Measurements from ENCODE around the gene ROMO1.
"Not testable (repeated sequence)": the region's sequence is repeated elsewhere in the genome, so short reads cannot be mapped to it uniquely, and the experiment has no call there.

Gene ROMO1

GRCh38 chr20:35721219-35721618 is 22.0 kb downstream of the ROMO1 start:
- H4K91ac ChIP-seq (ENCODE audit: low read depth, low read length): no peak overlapping the region
- peaks cover 4% of the 10 kb centered on the region for H3K79me2 ChIP-seq (ENCODE audit: control insufficient read depth, insufficient read depth, low read length, poor library complexity)
- H3K79me1 ChIP-seq (ENCODE audit: low read length): no peaks in the 10 kb centered on the region
- no peak overlapping the region for H4K8ac ChIP-seq (ENCODE audit: low read depth, low read length)
- no peak overlapping the region for H2BK120ac ChIP-seq (ENCODE audit: insufficient read depth, low read length, poor library complexity)
- H3K4ac ChIP-seq (ENCODE audit: low read depth, low read length): no peak overlapping the region
- H3K27me3 ChIP-seq (ENCODE audit: insufficient read depth, low read length): no peaks in the 10 kb centered on the region
- H3K4me1 ChIP-seq (ENCODE audit: control insufficient read depth in 1 of 2, insufficient read depth in 2 of 2, low read length in 2 of 2): no peaks in the 10 kb centered on the region
- H2AK5ac ChIP-seq (ENCODE audit: low read length): no peak overlapping the region
- H3K14ac ChIP-seq (ENCODE audit: low read length): no peak overlapping the region
- H3K27ac ChIP-seq (ENCODE audit: low read depth, low read length): no peak overlapping the region
- DNase-seq: no peak
- no peak overlapping the region for H2BK5ac ChIP-seq (ENCODE audit: low read depth, low read length, poor library complexity)
- H2BK12ac ChIP-seq (ENCODE audit: low read length): no peak overlapping the region
- H3K4me2 ChIP-seq (ENCODE audit: low read length): no peak overlapping the region
- H3K36me3 ChIP-seq (ENCODE audit: control insufficient read depth in 1 of 2, insufficient read depth in 2 of 2, low read length in 2 of 2): peaks cover 66 to 82% of the 10 kb centered on the region in 2 experiments
- no peak overlapping the region for H3K4me3 ChIP-seq (ENCODE audit: low read depth, low read length)
- no peak overlapping the region for H4K12ac ChIP-seq (ENCODE audit: low read depth, low read length)
- no peak overlapping the region for H3K9ac ChIP-seq (ENCODE audit: low read length)
- no peak overlapping the region for H3K23ac ChIP-seq (ENCODE audit: low read length)
- 100% methylated on average over 1 of the region's 3 CpGs for WGBS (ENCODE audit: extremely low coverage, insufficient coverage, insufficient read length)
- no peak overlapping the region for H3K18ac ChIP-seq (ENCODE audit: low read length)
- H3K9me3 ChIP-seq (ENCODE audit: insufficient read depth, low read depth, low read length): no peaks in the 10 kb centered on the region
- no peak overlapping the region for H2AFZ ChIP-seq (ENCODE audit: insufficient read depth, low read length, poor library complexity)

- H2BK120ac ChIP-seq (ENCODE audit: insufficient read depth, low read length, poor library complexity): no peak overlapping the region
- no peak overlapping the region for H2AFZ ChIP-seq (ENCODE audit: insufficient read depth, low read length, poor library complexity)
- H3K27me3 ChIP-seq (ENCODE audit: insufficient read depth, low read length): no peaks in the 10 kb centered on the region
- no peaks in the 10 kb centered on the region for H3K79me1 ChIP-seq (ENCODE audit: low read length)
- no peak overlapping the region for H3K27ac ChIP-seq (ENCODE audit: low read depth, low read length)
- H3K4me1 ChIP-seq (ENCODE audit: control insufficient read depth in 1 of 2, insufficient read depth in 2 of 2, low read length in 2 of 2): no peaks in the 10 kb centered on the region
- H4K91ac ChIP-seq (ENCODE audit: low read depth, low read length): no peak overlapping the region
- peaks cover 69 to 82% of the 10 kb centered on the region in 2 experiments for H3K36me3 ChIP-seq (ENCODE audit: control insufficient read depth in 1 of 2, insufficient read depth in 2 of 2, low read length in 2 of 2)
- no peak overlapping the region for H3K14ac ChIP-seq (ENCODE audit: low read length)
- H4K8ac ChIP-seq (ENCODE audit: low read depth, low read length): no peak overlapping the region
- H2BK12ac ChIP-seq (ENCODE audit: low read length): no peak overlapping the region
- no peak overlapping the region for H3K18ac ChIP-seq (ENCODE audit: low read length)
- no peak for DNase-seq
- H2BK5ac ChIP-seq (ENCODE audit: low read depth, low read length, poor library complexity): no peak overlapping the region
- no peak overlapping the region for H3K9ac ChIP-seq (ENCODE audit: low read length)
- H3K4me3 ChIP-seq (ENCODE audit: low read depth, low read length): no peak overlapping the region
- H3K23ac ChIP-seq (ENCODE audit: low read length): no peak overlapping the region
- no peak overlapping the region for H3K4me2 ChIP-seq (ENCODE audit: low read length)
- no peaks in the 10 kb centered on the region for H3K9me3 ChIP-seq (ENCODE audit: insufficient read depth, low read depth, low read length)
- H3K4ac ChIP-seq (ENCODE audit: low read depth, low read length): no peak overlapping the region
- H3K79me2 ChIP-seq (ENCODE audit: control insufficient read depth, insufficient read depth, low read length, poor library complexity): peaks cover 4% of the 10 kb centered on the region
- no CpG with 5 or more reads among the region's 3 CpGs for WGBS (ENCODE audit: extremely low coverage, insufficient coverage, insufficient read length)
- no peak overlapping the region for H2AK5ac ChIP-seq (ENCODE audit: low read length)
- H4K12ac ChIP-seq (ENCODE audit: low read depth, low read length): no peak overlapping the region
These were observed 22.4 kb downstream of the ROMO1 start for GRCh38 chr20:35721621-35722020.

GRCh38 chr20:35723275-35723639 is 24.1 kb downstream of the ROMO1 start:
- WGBS (ENCODE audit: extremely low coverage, insufficient coverage, insufficient read length): no CpG with 5 or more reads among the region's 4 CpGs
- not testable (repeated sequence) for H2BK5ac ChIP-seq (ENCODE audit: low read depth, low read length, poor library complexity); H3K9me3 ChIP-seq (ENCODE audit: insufficient read depth, low read depth, low read length)

DNA sequence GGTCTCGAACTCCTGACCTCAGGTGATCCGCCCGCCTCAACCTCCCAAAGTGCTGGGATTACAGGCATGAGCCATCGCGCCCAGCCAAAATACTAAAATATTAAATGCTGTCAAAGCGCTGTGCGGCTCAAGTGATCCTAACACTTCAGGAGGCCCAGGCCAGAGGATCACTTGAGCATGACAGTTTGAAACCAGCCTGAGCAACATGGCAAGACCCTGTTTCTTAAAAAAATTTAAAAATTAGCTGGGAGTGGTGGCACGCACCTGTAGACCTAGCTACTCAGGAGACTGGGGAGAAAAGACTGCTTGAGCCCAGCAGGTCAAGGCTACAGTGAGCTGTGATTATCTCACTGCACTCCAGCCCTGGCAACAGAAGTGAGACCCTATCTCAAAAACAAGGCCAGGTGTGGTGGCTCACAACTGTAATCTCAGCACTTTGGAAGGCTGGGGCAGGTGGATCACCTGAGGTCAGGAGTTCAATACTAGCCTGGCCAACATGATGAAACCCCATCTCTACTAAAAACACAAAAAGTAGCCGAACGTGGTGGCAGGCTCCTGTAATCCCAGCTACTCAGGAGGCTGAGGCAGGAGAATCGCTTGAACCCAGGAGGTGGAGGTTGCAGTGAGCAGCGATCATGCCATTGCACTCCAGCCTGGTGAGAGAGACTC is 24.6 kb downstream of the ROMO1 start:
- H3K4me1 ChIP-seq (ENCODE audit: control insufficient read depth in 1 of 2, insufficient read depth in 2 of 2, low read length in 2 of 2); H3K14ac ChIP-seq (ENCODE audit: low read length); H2BK12ac ChIP-seq (ENCODE audit: low read length); H3K9ac ChIP-seq (ENCODE audit: low read length); H3K79me1 ChIP-seq (ENCODE audit: low read length); H3K9me3 ChIP-seq (ENCODE audit: insufficient read depth, low read depth, low read length); H2AFZ ChIP-seq (ENCODE audit: insufficient read depth, low read length, poor library complexity); H3K27ac ChIP-seq (ENCODE audit: low read depth, low read length); H4K91ac ChIP-seq (ENCODE audit: low read depth, low read length); H3K79me2 ChIP-seq (ENCODE audit: control insufficient read depth, insufficient read depth, low read length, poor library complexity); H3K23ac ChIP-seq (ENCODE audit: low read length); H4K8ac ChIP-seq (ENCODE audit: low read depth, low read length); H3K4me2 ChIP-seq (ENCODE audit: low read length); H2AK5ac ChIP-seq (ENCODE audit: low read length); H2BK5ac ChIP-seq (ENCODE audit: low read depth, low read length, poor library complexity); H4K12ac ChIP-seq (ENCODE audit: low read depth, low read length); H3K27me3 ChIP-seq (ENCODE audit: insufficient read depth, low read length); DNase-seq; H3K4ac ChIP-seq (ENCODE audit: low read depth, low read length); H3K18ac ChIP-seq (ENCODE audit: low read length); H2BK120ac ChIP-seq (ENCODE audit: insufficient read depth, low read length, poor library complexity); H3K4me3 ChIP-seq (ENCODE audit: low read depth, low read length): not testable (repeated sequence)
- peaks cover 71 to 83% of the 10 kb centered on the region in 2 experiments for H3K36me3 ChIP-seq (ENCODE audit: control insufficient read depth in 1 of 2, insufficient read depth in 2 of 2, low read length in 2 of 2)
- WGBS (ENCODE audit: extremely low coverage, insufficient coverage, insufficient read length): no CpG with 5 or more reads among the region's 12 CpGs

More at GRCh38 chr20:35723275-35723639, 24.1 kb downstream of the ROMO1 start:
- peaks cover 71 to 83% of the 10 kb centered on the region in 2 experiments for H3K36me3 ChIP-seq (ENCODE audit: control insufficient read depth in 1 of 2, insufficient read depth in 2 of 2, low read length in 2 of 2)
- not testable (repeated sequence) for H4K12ac ChIP-seq (ENCODE audit: low read depth, low read length); H3K27ac ChIP-seq (ENCODE audit: low read depth, low read length); H3K27me3 ChIP-seq (ENCODE audit: insufficient read depth, low read length); H4K91ac ChIP-seq (ENCODE audit: low read depth, low read length); H3K23ac ChIP-seq (ENCODE audit: low read length); H3K79me1 ChIP-seq (ENCODE audit: low read length); DNase-seq; H3K9ac ChIP-seq (ENCODE audit: low read length); H2AK5ac ChIP-seq (ENCODE audit: low read length); H2BK12ac ChIP-seq (ENCODE audit: low read length); H3K79me2 ChIP-seq (ENCODE audit: control insufficient read depth, insufficient read depth, low read length, poor library complexity); H3K14ac ChIP-seq (ENCODE audit: low read length); H3K4ac ChIP-seq (ENCODE audit: low read depth, low read length); H2BK120ac ChIP-seq (ENCODE audit: insufficient read depth, low read length, poor library complexity); H3K4me1 ChIP-seq (ENCODE audit: control insufficient read depth in 1 of 2, insufficient read depth in 2 of 2, low read length in 2 of 2); H3K18ac ChIP-seq (ENCODE audit: low read length); H3K4me3 ChIP-seq (ENCODE audit: low read depth, low read length); H4K8ac ChIP-seq (ENCODE audit: low read depth, low read length); H2AFZ ChIP-seq (ENCODE audit: insufficient read depth, low read length, poor library complexity); H3K4me2 ChIP-seq (ENCODE audit: low read length)

Data from trophoblast cell (in vitro differentiated cells and primary cell).